Heart left ventricle (tissue), 16 donors: ENCODE results near the gene ZNF736. TPM values are rescaled to one million over a fixed set of nuclear protein-coding genes. Genes with fewer than 3 reads are reported as not detected.

Experiments
- ATAC-seq, 4 donors: fragments of 200-7000 bp; cut with Tn5 transposase; one replicate each; pipeline ENCODE4 v1.9.1; 2020 to 2022; ENCODE audit warnings: moderate library complexity in 4 of 4, mild to moderate bottlenecking in 3 of 4, moderate number of reproducible peaks in 1 of 4
- DNase-seq, 5 donors: peaks; one replicate each; pipeline ENCODE4 v3.0.0-alpha.2; 2020
- H3K27ac ChIP-seq, 12 donors: fragments of 200-600 bp; sonication (generic) in 4 of 12; one replicate each; pipeline versions ENCODE4 v1.5.0 to v1.8.0; 2016 to 2022; ENCODE audit warnings: mild to moderate bottlenecking in 2 of 12
- H3K27me3 ChIP-seq, 9 donors: fragments of 200-600 bp; sonication (generic) in 2 of 9; one replicate each; pipeline versions ENCODE4 v1.5.1 to v1.8.0; 2016 to 2022; ENCODE audit warnings: mild to moderate bottlenecking in 3 of 9
- H3K36me3 ChIP-seq, 9 donors: fragments of 200-600 bp; sonication (generic) in 2 of 9; one replicate each; pipeline versions ENCODE4 v1.5.0 to v1.8.0; 2018 to 2022; ENCODE audit warnings: mild to moderate bottlenecking in 2 of 9
- H3K4me1 ChIP-seq, 12 donors: fragments of 200-600 bp; sonication (generic) in 4 of 12; one replicate each; pipeline versions ENCODE4 v1.5.0 to v1.8.0; 2016 to 2022; ENCODE audit warnings: mild to moderate bottlenecking in 3 of 12
- H3K4me3 ChIP-seq, 12 donors: fragments of 200-600 bp; sonication (generic) in 4 of 12; one replicate each; pipeline versions ENCODE4 v1.5.0 to v1.8.0; 2017 to 2022; ENCODE audit warnings: mild to moderate bottlenecking in 9 of 12, moderate library complexity in 4 of 12
- H3K9me3 ChIP-seq, 12 donors: fragments of 200-600 bp; sonication (generic) in 4 of 12; one replicate each; pipeline versions ENCODE4 v1.5.0 to v1.8.0; 2016 to 2022; ENCODE audit warnings: mild to moderate bottlenecking in 1 of 12
- CTCF ChIP-seq, 12 donors: fragments of 200-600 bp; sonication (generic) in 4 of 12; IDR thresholded peaks; one replicate each; pipeline versions ENCODE4 v1.5.0 to v1.8.0; 2018 to 2022; ENCODE audit warnings: antibody characterized with exemption in 12 of 12, mild to moderate bottlenecking in 5 of 12
- POLR2A ChIP-seq, 2 donors: fragments of 450-650 bp; IDR thresholded peaks; one replicate each; pipeline ENCODE4 v1.6.1; 2017; ENCODE audit warnings: antibody characterized with exemption in 2 of 2, mild to moderate bottlenecking in 2 of 2, moderate library complexity in 2 of 2
- WGBS, 4 donors: extraction: QIAGEN DNeasy Blood & Tissue Kit in 2 of 4; methylation state at CpG; one replicate each; pipeline versions ENCODE4 v1.1.5 to v1.1.7; 2013 to 2018; 5-methylcytosine and 5-hydroxymethylcytosine counted together
- intact Hi-C, 10 donors: fragments of 100-400 bp; cut with DNase I; formaldehyde crosslinking; loops; one replicate each; pipeline versions ENCODE4 v1.11.1 to v1.14.2; 2022
- polyA plus RNA-seq, 2 donors: library from polyadenylated mRNA; stranded (reverse); fragments of 200-250 nt; gene quantifications; one replicate each; pipeline ENCODE4 v1.2.3, GENCODE V29; 2013
- total RNA-seq, 9 donors: library from RNA; depleted of rRNA in 2 of 9; stranded (reverse); fragments of >200 nt in 2 of 9; fragmentation: NEBNext Ultra II Directional in 3 of 9; extraction: Animal tissue kit (Norgen Biotek cat#: 25700) in 3 of 9; gene quantifications; one replicate each; pipeline versions ENCODE4 v1.1.0 to v1.2.4, GENCODE V29; 2016 to 2023
- donor health status: ischemic (EF 13 %, LVEDD 7.1; RV severe dilation, severe dysfunction).
- donor health status: healthy with polysubstance abuse.
- donor health status: DM: no; HTN: yes; CAD: no.
- donor health status: DM: no; HTN: no; CAD: no.
- donor health status: ischemic (EF 25% LVEDD 6.9; RV normal size, moderate dysfunction).
- donor health status: ischemic (EF 25% LVEDD 5.7; RV mildly dilated, moderate dysfunction).
- donor health status: healthy.
- donor health status: DM: yes; HTN: yes; CAD: no.
- donor health status: ischemic (EF 35%, LVEDD 5.7; RV mildly dilated, moderate dysfunction).
- donor health status: nonischemic (EF 11% LVEDD 7.7; RV severe dilation, severe dysfunction).
- donor health status: DM: yes; HTN: yes; CAD: no.
- donor health status: PGD.
- donor health status: ischemic (EF 29% LVEDD 5.4; RV normal size, mild dysfunction).
- donor health status: nonischemic (EF 23%, LVEDD 6.1; RV moderate dilation, normal function).

ZNF736 gene
- total and polyA plus RNA-seq, 11 donors, result 1.4 to 9.0 (median 3.9) TPM

GRCh38 chr7:64373017-64373416, 59.3 kb downstream of the ZNF736 start:
- no peaks in the 10 kb centered on the region for H3K27me3 ChIP-seq
- intact Hi-C loops, result no loop called here
- DNase-seq (no peak), ATAC-seq (no peak)
- no peaks in the 10 kb centered on the region for H3K4me1 ChIP-seq
- TF ChIP-seq CTCF (IDR thresholded peaks at IDR 0.05) (no peak), POLR2A (IDR thresholded peaks at IDR 0.05) (no peak)
- no peak overlapping the region for H3K27ac ChIP-seq
- 67 to 91% (median 74%) methylated on average over 2 of the region's 2 CpGs for WGBS, 4 donors
- H3K4me3 ChIP-seq, result no peak overlapping the region
- H3K9me3 ChIP-seq, result peaks cover 0 to 44% (median 3%) of the 10 kb centered on the region in 12 donors
- H3K36me3 ChIP-seq, result no peaks in the 10 kb centered on the region

- Histone ChIP-seq H3K9me3 (peaks cover 0 to 11% (median 0%) of the 10 kb centered on the region in 12 donors), H3K27ac (no peak overlapping the region), H3K36me3 (no peaks in the 10 kb centered on the region), H3K4me3 (no peak overlapping the region), H3K27me3 (no peaks in the 10 kb centered on the region), H3K4me1 (no peaks in the 10 kb centered on the region)
- TF ChIP-seq POLR2A (IDR thresholded peaks at IDR 0.05), result no peak
- TF ChIP-seq CTCF (IDR thresholded peaks at IDR 0.05), result no peak
- no peak for DNase-seq
- ATAC-seq, result no peak
- intact Hi-C loops, result no loop called here
These were observed 86.6 kb downstream of the ZNF736 start for GRCh38 chr7:64400401-64400800.

Other genes starting within 250 kb of the ZNF736 start
- gene ZNF735, start 106.8 kb upstream of the ZNF736 start, total RNA-seq, result not detected
- not detected for gene ZNF735, start 106.8 kb upstream of the ZNF736 start, polyA plus RNA-seq
- gene ZNF679, start 85.5 kb upstream of the ZNF736 start, total RNA-seq, result not detected
- gene ZNF679, start 85.5 kb upstream of the ZNF736 start, polyA plus RNA-seq, result not detected
- gene ZNF680, start 249.1 kb downstream of the ZNF736 start, total RNA-seq, result 10 to 100 TPM; 10.9 to 25.9 (median 17.5) TPM
- 10 to 100 TPM in 1 of 2 donors, 1 to 10 TPM in 1; 5.5 to 11.5 TPM for gene ZNF680, start 249.1 kb downstream of the ZNF736 start, polyA plus RNA-seq